ENCODE results near the gene CCNY. TPM values are rescaled to one million over a fixed set of nuclear protein-coding genes. Genes with fewer than 3 reads are reported as not detected.

CCNY gene
- total and polyA plus RNA-seq, 2 of the 13 experiments (the other 11 are each of a cell fraction or from before 2014, with no cell fraction given) = 48.2 to 54.7 TPM

DNA sequence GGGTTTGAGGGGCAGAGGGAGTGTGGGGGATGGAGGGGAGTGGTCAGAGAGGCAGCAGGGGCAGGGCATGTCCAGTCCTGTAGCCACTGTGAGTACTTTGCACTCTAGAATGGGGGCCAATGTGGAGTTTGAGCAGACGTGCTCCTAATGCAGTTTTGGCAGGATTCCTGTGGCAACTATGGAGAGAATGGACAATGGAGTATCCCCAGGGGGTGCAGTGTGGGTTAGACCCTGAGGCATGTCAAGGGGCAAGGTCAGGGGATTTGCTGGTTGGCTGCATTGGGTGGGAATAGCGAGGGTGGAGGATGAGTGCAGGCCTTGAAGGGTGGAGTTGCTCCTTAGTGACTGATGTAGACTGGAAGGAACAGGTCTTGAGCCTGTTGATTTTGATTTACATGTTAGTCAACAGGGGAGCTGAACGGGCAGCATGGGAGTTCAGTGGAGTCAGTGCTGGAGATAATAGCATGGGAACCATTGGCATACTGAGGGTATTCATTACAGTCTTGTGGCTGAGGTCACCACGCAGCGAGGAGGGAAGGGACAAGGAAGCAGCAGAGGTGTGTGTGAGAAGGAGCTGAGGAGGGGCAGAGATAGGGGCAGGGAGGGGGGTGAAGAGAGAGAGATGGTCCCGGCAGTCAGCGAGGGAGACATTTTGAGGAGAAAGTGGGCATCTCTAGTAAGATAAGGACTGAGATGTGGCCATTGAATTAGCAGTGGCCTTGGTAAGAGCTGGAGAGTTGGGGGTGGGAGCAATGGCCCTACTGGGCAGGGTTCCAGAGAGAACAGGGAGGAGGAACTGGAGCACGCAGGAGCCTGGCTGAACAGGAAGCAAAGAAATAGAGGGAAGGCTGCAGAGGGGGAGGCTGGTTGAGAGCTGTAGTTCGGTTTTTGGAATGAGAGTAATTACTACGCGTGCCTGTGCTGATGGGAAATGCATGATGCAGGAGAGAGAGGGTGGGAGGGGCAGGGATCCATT is 112.7 kb downstream of the CCNY start (continued):
- TF ChIP-seq AKAP8 (CRISPR knock-in tag; IDR thresholded peaks at IDR 0.05) (0 out of 2 replicates have a peak, but pooled peaks have one; percentile 26), SCMH1 (CRISPR knock-in tag; IDR thresholded peaks at IDR 0.05; ENCODE audit: borderline replicate concordance) (no peak), HNRNPH1 (optimal IDR thresholded peaks at IDR 0.05; ENCODE audit: low read depth, low read length) (no peak), BRD4 (CRISPR knock-in tag; IDR thresholded peaks at IDR 0.05) (0 out of 2 replicates have a peak, but pooled peaks have one; percentile 33), SETDB1 (CRISPR knock-in tag; IDR thresholded peaks at IDR 0.05; ENCODE audit: borderline replicate concordance) (no peak), ZNF549 (CRISPR knock-in tag; IDR thresholded peaks at IDR 0.05) (no peak), THAP11 (CRISPR knock-in tag; IDR thresholded peaks at IDR 0.05) (0 out of 2 replicates have a peak, but pooled peaks have one; percentile 15), ZFP1 (CRISPR knock-in tag; IDR thresholded peaks at IDR 0.05) (no peak), SMARCE1 (IDR thresholded peaks at IDR 0.05; ENCODE audit: borderline replicate concordance) (no peak), SOX13 (IDR thresholded peaks at IDR 0.05) (no peak), SOX13 (CRISPR knock-in tag; conservative IDR thresholded peaks at IDR 0.05 in 1 of 2, IDR thresholded peaks at IDR 0.05 in 1 of 2) (peak in 1 of 2 experiments; percentile 67; a peak in 1 of 4 replicates), RBM39 (IDR thresholded peaks at IDR 0.05; ENCODE audit: low read depth, low read length, poor library complexity, severe bottlenecking) (no peak)
- TF ChIP-seq, protein P1, sequence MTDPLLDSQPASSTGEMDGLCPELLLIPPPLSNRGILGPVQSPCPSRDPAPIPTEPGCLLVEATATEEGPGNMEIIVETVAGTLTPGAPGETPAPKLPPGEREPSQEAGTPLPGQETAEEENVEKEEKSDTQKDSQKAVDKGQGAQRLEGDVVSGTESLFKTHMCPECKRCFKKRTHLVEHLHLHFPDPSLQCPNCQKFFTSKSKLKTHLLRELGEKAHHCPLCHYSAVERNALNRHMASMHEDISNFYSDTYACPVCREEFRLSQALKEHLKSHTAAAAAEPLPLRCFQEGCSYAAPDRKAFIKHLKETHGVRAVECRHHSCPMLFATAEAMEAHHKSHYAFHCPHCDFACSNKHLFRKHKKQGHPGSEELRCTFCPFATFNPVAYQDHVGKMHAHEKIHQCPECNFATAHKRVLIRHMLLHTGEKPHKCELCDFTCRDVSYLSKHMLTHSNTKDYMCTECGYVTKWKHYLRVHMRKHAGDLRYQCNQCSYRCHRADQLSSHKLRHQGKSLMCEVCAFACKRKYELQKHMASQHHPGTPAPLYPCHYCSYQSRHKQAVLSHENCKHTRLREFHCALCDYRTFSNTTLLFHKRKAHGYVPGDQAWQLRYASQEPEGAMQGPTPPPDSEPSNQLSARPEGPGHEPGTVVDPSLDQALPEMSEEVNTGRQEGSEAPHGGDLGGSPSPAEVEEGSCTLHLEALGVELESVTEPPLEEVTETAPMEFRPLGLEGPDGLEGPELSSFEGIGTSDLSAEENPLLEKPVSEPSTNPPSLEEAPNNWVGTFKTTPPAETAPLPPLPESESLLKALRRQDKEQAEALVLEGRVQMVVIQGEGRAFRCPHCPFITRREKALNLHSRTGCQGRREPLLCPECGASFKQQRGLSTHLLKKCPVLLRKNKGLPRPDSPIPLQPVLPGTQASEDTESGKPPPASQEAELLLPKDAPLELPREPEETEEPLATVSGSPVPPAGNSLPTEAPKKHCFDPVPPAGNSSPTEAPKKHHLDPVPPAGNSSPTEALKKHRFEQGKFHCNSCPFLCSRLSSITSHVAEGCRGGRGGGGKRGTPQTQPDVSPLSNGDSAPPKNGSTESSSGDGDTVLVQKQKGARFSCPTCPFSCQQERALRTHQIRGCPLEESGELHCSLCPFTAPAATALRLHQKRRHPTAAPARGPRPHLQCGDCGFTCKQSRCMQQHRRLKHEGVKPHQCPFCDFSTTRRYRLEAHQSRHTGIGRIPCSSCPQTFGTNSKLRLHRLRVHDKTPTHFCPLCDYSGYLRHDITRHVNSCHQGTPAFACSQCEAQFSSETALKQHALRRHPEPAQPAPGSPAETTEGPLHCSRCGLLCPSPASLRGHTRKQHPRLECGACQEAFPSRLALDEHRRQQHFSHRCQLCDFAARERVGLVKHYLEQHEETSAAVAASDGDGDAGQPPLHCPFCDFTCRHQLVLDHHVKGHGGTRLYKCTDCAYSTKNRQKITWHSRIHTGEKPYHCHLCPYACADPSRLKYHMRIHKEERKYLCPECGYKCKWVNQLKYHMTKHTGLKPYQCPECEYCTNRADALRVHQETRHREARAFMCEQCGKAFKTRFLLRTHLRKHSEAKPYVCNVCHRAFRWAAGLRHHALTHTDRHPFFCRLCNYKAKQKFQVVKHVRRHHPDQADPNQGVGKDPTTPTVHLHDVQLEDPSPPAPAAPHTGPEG (CRISPR knock-in tag; IDR thresholded peaks at IDR 0.05) = no peak
- TF ChIP-seq, protein P2, sequence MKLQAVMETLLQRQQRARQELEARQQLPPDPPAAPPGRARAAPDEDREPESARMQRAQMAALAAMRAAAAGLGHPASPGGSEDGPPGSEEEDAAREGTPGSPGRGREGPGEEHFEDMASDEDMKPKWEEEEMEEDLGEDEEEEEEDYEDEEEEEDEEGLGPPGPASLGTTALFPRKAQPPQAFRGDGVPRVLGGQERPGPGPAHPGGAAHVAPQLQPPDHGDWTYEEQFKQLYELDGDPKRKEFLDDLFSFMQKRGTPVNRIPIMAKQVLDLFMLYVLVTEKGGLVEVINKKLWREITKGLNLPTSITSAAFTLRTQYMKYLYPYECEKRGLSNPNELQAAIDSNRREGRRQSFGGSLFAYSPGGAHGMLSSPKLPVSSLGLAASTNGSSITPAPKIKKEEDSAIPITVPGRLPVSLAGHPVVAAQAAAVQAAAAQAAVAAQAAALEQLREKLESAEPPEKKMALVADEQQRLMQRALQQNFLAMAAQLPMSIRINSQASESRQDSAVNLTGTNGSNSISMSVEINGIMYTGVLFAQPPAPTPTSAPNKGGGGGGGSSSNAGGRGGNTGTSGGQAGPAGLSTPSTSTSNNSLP (IDR thresholded peaks at IDR 0.05; ENCODE audit: low read depth, low read length) = no peak
- TF ChIP-seq, protein P3, sequence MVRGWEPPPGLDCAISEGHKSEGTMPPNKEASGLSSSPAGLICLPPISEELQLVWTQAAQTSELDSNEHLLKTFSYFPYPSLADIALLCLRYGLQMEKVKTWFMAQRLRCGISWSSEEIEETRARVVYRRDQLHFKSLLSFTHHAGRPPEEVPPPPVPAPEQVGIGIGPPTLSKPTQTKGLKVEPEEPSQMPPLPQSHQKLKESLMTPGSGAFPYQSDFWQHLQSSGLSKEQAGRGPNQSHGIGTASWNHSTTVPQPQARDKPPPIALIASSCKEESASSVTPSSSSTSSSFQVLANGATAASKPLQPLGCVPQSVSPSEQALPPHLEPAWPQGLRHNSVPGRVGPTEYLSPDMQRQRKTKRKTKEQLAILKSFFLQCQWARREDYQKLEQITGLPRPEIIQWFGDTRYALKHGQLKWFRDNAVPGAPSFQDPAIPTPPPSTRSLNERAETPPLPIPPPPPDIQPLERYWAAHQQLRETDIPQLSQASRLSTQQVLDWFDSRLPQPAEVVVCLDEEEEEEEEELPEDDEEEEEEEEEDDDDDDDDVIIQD (CRISPR knock-in tag; IDR thresholded peaks at IDR 0.05; ENCODE audit: low read depth) = 0 out of 2 replicates have a peak, but pooled peaks have one; percentile 23

Data from HepG2 (cell line).